ENCODE data around the gene SBNO1. TPM values are rescaled to one million over a fixed set of nuclear protein-coding genes. Genes with fewer than 3 reads are reported as not detected.

The SBNO1 gene
- 23.9 and 26.9 TPM in 2 replicates for total RNA-seq

GRCh38 chr12:123364532-123365024 lies at the start of gene SBNO1:
SBNO1 (minus strand) TSS chr12:123364847; CDS start chr12:123350441, 14,406 bp downstream.

Other genes starting within 250 kb of the SBNO1 start
- gene PITPNM2, start 213.8 kb downstream of the SBNO1 start, total RNA-seq, result 1.7 TPM in 2 replicates
- gene MPHOSPH9, start 131.7 kb downstream of the SBNO1 start, total RNA-seq, result 14.9 and 22.2 TPM in 2 replicates
- gene MTRFR, start 131.4 kb downstream of the SBNO1 start, total RNA-seq, result 6.0 and 11.1 TPM in 2 replicates
- 65.4 and 77.4 TPM in 2 replicates for gene CDK2AP1, start 93.0 kb downstream of the SBNO1 start, total RNA-seq
- 38.1 and 46.0 TPM in 2 replicates for gene KMT5A, start 19.3 kb upstream of the SBNO1 start, total RNA-seq
- 3.0 and 3.9 TPM in 2 replicates for gene RILPL2, start 71.8 kb upstream of the SBNO1 start, total RNA-seq
- 8.9 and 9.2 TPM in 2 replicates for gene SNRNP35, start 93.3 kb upstream of the SBNO1 start, total RNA-seq
- 5.3 and 6.4 TPM in 2 replicates for gene RILPL1, start 168.9 kb upstream of the SBNO1 start, total RNA-seq
- gene TMED2, start 219.7 kb upstream of the SBNO1 start, total RNA-seq, result 383 and 386 TPM in 2 replicates
- 15.2 and 25.6 TPM in 2 replicates for gene DDX55, start 237.3 kb upstream of the SBNO1 start, total RNA-seq

Data from tracheal epithelial cell (primary cell).